ENCODE data around the gene TBX10. TPM values are rescaled to one million over a fixed set of nuclear protein-coding genes. Genes with fewer than 3 reads are reported as not detected.
"Not testable (repeated sequence)": the region's sequence is repeated elsewhere in the genome, so short reads cannot be mapped to it uniquely, and the experiment has no call there.

TBX10 gene
- total RNA-seq, 1 donor from 2014 or later = 0.14 TPM

DNA sequence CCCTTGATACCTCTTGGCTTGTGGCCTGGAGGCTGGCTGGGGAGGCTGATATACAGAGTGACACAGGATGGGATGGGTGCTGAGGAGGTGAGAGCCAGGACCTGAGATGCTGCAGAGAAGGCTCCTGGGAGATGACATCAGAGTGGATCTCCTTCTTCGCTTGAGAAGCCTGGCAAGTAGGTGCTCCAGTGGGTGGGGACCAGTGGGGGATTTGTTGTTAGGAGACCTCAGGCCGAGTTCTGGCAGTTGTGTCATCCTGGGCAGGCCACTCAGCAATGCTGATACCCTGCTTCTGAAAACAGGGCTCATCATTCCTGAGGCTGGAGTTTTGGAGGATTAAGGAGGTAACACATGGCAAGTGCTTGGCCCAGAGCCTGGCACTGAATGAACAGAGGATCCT, 34.7 kb downstream of the TBX10 start:
- Histone ChIP-seq H3K4me1 (peaks cover 37% of the 10 kb centered on the region), H3K27ac (replicated peaks) (no peak overlapping the region), H3K9me3 (replicated peaks) (no peaks in the 10 kb centered on the region), H3K27me3 (ENCODE audit: low read depth) (peaks cover 4% of the 10 kb centered on the region), H3K36me3 (peaks cover 17% of the 10 kb centered on the region), H3K4me3 (no peak overlapping the region)
- intact Hi-C loops (cut with micrococcal nuclease) = no loop called here
- TF ChIP-seq, protein P1, sequence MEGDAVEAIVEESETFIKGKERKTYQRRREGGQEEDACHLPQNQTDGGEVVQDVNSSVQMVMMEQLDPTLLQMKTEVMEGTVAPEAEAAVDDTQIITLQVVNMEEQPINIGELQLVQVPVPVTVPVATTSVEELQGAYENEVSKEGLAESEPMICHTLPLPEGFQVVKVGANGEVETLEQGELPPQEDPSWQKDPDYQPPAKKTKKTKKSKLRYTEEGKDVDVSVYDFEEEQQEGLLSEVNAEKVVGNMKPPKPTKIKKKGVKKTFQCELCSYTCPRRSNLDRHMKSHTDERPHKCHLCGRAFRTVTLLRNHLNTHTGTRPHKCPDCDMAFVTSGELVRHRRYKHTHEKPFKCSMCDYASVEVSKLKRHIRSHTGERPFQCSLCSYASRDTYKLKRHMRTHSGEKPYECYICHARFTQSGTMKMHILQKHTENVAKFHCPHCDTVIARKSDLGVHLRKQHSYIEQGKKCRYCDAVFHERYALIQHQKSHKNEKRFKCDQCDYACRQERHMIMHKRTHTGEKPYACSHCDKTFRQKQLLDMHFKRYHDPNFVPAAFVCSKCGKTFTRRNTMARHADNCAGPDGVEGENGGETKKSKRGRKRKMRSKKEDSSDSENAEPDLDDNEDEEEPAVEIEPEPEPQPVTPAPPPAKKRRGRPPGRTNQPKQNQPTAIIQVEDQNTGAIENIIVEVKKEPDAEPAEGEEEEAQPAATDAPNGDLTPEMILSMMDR (IDR thresholded peaks at IDR 0.05; ENCODE audit: borderline replicate concordance) = no peak
- DNase-seq = no peak

DNA sequence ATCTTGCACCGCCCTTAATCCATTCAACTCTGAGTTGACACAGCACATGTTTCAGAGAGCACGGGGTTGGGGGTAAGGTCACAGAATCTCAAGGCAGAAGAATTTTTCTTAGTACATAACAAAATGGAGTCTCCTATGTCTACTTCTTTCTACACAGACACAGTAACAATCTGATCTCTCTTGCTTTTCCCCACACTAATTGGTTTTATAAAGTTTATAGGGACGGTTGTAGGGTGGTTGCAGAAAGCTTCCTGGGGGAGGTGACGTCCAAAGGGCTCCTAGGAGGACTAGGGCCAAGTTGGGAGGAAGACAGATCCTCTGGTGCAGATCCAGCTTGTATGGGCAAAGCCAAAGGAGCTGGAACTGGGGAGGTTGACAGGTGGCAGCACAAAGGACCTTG, 35.4 kb downstream of the TBX10 start:
- intact Hi-C loops (cut with micrococcal nuclease) = not testable (repeated sequence)

DNA sequence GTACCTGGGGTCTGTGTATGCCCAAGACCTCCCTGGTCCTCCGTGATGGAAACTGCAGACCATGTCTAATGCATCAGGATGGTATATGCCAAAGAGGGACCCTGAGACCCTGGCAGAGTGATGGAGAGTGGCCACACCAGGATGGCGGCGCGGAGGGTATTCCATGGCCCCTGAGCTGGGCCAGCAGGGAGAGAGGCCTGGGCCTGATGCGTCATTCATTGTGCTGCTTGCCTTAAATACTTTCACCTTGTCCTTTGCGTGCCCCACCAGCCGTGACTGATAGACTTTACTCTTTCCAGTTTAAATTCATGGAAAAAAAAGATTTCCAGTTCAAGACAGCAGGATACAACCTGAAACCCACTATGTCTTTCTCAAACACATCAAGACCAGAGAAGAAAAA, 38.5 kb downstream of the TBX10 start:
- DNase-seq = no peak
- H3K36me3 ChIP-seq = no peaks in the 10 kb centered on the region
- H3K9me3 ChIP-seq (replicated peaks) = no peaks in the 10 kb centered on the region
- TF ChIP-seq, protein P1 (IDR thresholded peaks at IDR 0.05; ENCODE audit: borderline replicate concordance) = no peak
- peaks cover 4% of the 10 kb centered on the region for H3K27me3 ChIP-seq (ENCODE audit: low read depth)
- H3K27ac ChIP-seq (replicated peaks) = no peak overlapping the region
- peaks cover 3% of the 10 kb centered on the region for H3K4me1 ChIP-seq
- intact Hi-C loops (cut with micrococcal nuclease) = no loop called here
- no peak overlapping the region for H3K4me3 ChIP-seq

More for the DNA sequence above, 35.4 kb downstream of the TBX10 start:
- DNase-seq; H3K4me3 ChIP-seq; H3K9me3 ChIP-seq (replicated peaks); H3K27me3 ChIP-seq (ENCODE audit: low read depth); H3K36me3 ChIP-seq; H3K27ac ChIP-seq (replicated peaks): not testable (repeated sequence)
- H3K4me1 ChIP-seq = peaks cover 30% of the 10 kb centered on the region

DNA sequence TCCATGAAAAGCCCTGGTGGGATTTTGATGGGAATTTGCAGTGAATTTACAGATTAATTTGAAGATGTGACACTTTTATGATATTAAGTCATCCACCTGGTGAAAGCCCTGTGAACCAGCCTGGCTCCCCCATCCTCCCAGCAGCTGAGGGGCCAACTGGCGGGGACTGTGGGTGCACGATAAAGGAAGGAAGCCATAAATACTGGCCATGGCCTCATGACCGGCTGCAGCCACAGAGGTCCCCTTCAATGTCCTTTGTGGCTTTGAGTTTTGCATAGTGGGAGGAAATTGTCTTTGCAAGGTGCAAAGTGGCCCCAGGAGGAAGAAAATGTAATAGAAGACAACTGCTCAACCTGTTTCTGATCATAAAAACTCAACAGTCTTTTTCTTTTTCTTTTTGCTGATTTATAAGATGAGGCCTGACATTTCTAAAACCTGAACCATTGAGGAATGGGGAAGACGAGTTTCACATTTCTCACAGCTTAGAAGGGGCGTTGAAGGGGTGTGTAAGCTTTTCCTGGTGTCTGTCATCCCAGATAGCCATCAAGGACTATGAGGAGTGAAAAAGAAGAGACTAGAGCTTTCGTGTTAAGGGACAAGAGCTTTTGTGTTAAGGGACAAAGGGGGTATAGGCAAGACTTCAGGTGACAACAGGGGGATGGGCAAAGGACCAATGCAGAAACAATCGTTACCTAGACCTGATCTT, 39.1 kb downstream of the TBX10 start:
- Histone ChIP-seq H3K27ac (replicated peaks) (no peak overlapping the region), H3K9me3 (replicated peaks) (no peaks in the 10 kb centered on the region), H3K4me3 (no peak overlapping the region), H3K27me3 (ENCODE audit: low read depth) (peaks cover 4% of the 10 kb centered on the region), H3K36me3 (no peaks in the 10 kb centered on the region), H3K4me1 (no peaks in the 10 kb centered on the region)
- TF ChIP-seq, protein P1 (IDR thresholded peaks at IDR 0.05; ENCODE audit: borderline replicate concordance) = no peak
- DNase-seq = no peak
- intact Hi-C loops (cut with micrococcal nuclease) = no loop called here

DNA sequence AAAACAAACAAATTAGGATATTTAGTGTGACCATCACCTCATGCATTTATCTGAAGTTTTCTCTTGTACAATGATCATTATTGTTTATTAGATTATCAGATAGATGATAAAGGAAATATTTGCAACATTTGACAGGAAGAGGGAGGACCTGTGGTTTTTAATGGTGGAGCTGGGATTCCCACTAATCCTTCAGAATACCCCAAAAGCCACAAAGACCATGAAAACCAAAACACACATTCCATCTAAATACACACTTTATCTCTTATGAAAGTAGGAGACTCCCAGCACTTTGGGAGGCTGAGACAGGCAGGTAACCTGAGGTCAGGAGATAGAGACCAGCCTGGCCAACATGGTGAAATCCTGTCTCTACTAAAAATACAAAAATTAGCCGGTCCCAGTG, 40.4 kb downstream of the TBX10 start:
- Histone ChIP-seq H3K36me3 (no peaks in the 10 kb centered on the region), H3K4me1 (no peaks in the 10 kb centered on the region), H3K9me3 (replicated peaks) (no peaks in the 10 kb centered on the region), H3K27me3 (ENCODE audit: low read depth) (peaks cover 4% of the 10 kb centered on the region), H3K27ac (replicated peaks) (no peak overlapping the region), H3K4me3 (no peak overlapping the region)
- TF ChIP-seq, protein P1 (IDR thresholded peaks at IDR 0.05; ENCODE audit: borderline replicate concordance) = no peak
- intact Hi-C loops (cut with micrococcal nuclease) = no loop called here
- DNase-seq = no peak

DNA sequence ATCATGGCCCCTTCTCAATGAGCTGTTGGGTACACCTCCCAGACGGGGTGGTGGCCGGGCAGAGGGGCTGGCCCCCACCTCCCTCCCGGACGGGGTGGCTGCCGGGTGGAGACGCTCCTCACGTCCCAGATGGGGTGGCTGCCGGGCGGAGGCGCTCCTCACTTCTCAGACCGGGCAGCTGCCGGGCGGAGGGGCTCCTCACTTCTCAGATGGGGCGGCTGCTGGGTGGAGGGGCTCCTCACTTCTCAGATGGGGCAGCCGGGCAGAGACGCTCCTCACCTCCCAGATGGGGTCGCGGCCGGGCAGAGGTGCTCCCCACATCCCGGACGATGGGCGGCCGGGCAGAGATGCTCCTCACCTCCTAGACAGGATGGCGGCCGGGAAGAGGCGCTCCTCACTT, 41.6 kb downstream of the TBX10 start:
- intact Hi-C loops (cut with micrococcal nuclease); H3K4me3 ChIP-seq; H3K27ac ChIP-seq (replicated peaks); H3K4me1 ChIP-seq; H3K36me3 ChIP-seq; H3K9me3 ChIP-seq (replicated peaks); H3K27me3 ChIP-seq (ENCODE audit: low read depth); DNase-seq: not testable (repeated sequence)

DNA sequence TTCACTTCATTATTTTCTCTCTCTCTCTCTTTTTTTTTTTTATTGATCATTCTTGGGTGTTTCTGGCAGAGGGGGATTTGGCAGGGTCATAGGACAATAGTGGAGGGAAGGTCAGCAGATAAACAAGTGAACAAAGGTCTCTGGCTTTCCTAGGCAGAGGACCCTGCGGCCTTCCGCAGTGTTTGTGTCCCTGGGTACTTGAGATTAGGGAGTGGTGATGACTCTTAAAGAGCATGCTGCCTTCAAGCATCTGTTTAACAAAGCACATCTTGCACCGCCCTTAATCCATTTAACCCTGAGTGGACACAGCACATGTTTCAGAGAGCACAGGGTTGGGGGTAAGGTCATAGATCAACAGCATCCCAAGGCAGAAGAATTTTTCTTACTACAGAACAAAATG, 42.1 kb downstream of the TBX10 start:
- intact Hi-C loops (cut with micrococcal nuclease); H3K4me3 ChIP-seq; H3K36me3 ChIP-seq; H3K9me3 ChIP-seq (replicated peaks); H3K27me3 ChIP-seq (ENCODE audit: low read depth); H3K27ac ChIP-seq (replicated peaks); H3K4me1 ChIP-seq; DNase-seq: not testable (repeated sequence)

All from left ventricle myocardium inferior (tissue), 1 donor.